HG03442 (cell line): ENCODE measurements around the gene ZSCAN2.

Source experiments
- ATAC-seq: cut with Tn5 transposase; IDR thresholded peaks from one replicate; pipeline ENCODE4 v1.9.1; 2021; ENCODE audit warnings: mild to moderate bottlenecking, moderate library complexity; ENCODE audit not compliant: unreplicated experiment

Gene ZSCAN2

GRCh38 chr15:84668221-84668982 is 67.6 kb downstream of the ZSCAN2 start:
- ATAC-seq: no peak

GRCh38 chr15:84669726-84670125 is 68.9 kb downstream of the ZSCAN2 start:
- no peak for ATAC-seq

GRCh38 chr15:84671211-84671610 is 70.4 kb downstream of the ZSCAN2 start:
- no peak for ATAC-seq
